Measurements from ENCODE around the gene MID2.
A peak's percentile ranks its signal among the peaks of the same experiment; 100 is the strongest.
"Not testable (repeated sequence)": the region's sequence is repeated elsewhere in the genome, so short reads cannot be mapped to it uniquely, and the experiment has no call there.

Gene MID2, protein sequence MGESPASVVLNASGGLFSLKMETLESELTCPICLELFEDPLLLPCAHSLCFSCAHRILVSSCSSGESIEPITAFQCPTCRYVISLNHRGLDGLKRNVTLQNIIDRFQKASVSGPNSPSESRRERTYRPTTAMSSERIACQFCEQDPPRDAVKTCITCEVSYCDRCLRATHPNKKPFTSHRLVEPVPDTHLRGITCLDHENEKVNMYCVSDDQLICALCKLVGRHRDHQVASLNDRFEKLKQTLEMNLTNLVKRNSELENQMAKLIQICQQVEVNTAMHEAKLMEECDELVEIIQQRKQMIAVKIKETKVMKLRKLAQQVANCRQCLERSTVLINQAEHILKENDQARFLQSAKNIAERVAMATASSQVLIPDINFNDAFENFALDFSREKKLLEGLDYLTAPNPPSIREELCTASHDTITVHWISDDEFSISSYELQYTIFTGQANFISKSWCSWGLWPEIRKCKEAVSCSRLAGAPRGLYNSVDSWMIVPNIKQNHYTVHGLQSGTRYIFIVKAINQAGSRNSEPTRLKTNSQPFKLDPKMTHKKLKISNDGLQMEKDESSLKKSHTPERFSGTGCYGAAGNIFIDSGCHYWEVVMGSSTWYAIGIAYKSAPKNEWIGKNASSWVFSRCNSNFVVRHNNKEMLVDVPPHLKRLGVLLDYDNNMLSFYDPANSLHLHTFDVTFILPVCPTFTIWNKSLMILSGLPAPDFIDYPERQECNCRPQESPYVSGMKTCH

DNA sequence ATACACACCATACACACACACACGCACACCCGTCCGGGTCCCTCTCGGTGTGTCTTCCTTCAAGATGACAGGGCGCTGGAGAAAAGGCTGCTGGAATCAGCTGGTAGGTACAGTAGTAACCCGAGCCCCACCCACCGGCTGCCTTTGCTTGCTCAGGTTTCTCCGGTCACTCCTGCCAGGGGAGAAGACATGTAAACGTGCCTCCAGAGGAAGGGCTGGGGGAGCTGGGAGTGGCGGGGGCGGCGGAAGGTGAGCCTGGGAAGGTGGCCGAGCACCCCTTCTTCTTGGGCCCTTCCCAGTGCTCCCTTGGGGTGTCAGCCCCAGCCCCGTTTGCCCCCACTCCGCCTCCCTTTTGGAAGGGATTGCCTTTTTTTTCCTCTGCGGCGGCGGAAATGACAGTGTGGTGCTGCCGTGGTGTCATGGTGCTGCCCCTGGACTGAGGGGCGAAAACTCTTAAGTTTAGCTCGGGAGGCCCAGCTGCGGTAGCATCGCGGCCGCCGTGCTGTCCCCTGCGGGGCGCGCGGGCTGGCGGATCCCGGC, at the start of gene MID2:
TSS of gene MID2 (plus strand) at position 169 of the 540 bp plus-strand sequence. CDS start 561 bp downstream, outside the sequence.
- no peak for DNase-seq

DNA sequence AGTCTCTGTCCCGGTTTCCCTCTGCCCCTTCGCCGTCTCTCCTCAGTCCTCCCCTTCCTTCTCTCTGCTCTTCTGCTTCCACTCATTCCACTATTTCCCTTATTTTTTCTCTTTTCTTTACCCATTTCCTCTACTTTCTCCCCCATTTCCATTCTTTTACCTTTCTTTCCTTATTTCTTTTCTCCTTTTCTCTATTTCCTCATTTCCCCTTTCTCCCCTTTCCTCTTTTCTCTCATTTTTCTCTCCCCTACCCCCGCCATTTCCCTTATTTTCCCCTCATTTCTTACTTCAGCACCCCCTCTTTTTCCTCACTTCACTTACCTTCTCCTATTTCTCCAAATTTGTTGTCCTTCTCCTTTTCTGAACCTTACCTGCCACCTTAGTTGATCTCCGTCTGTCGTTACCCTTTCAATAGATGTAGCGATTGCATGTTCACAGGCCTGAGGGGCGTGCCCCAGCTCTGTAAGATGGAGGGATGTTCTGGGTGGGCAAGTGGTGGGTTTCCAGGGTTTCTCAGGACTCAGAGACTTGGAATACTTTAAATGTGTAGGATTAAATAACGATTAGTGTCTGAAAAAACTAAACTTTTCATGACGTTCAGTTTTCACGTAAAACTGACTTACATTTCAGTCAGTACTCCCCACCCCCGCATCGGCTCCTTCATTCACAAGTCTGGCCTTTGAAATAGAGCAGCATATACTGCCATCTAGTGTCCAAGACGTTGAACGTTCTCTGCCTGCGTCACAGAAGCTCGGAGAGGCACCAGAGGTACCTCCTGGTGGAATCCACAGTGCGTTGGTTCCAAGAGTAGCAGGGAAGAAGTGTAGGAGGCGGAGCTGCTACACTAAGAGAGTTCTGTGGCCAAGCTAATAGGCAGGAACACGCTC, 48.8 kb upstream of the MID2 start:
- DNase-seq: peak; percentile 75

DNA sequence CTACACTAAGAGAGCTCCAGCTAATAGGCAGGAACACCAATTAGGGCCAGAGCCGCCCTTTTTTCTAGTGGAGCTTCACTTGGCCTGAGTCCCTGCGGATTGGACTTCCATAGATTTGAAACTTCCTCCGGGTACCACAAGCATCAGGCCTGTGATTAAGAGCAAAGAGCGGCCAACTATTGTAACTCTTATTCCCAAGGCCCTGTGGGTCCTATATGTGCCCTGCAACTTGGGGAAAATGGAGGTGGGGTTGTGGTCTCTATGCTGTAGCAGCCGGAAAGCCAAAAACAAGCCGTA, 48.2 kb upstream of the MID2 start, which contains the start of gene NCBP2L:
TSS of gene NCBP2L (plus strand) at position 198 of the 297 bp plus-strand sequence. CDS start 16,488 bp downstream, outside the sequence.
- no peak for DNase-seq

DNA sequence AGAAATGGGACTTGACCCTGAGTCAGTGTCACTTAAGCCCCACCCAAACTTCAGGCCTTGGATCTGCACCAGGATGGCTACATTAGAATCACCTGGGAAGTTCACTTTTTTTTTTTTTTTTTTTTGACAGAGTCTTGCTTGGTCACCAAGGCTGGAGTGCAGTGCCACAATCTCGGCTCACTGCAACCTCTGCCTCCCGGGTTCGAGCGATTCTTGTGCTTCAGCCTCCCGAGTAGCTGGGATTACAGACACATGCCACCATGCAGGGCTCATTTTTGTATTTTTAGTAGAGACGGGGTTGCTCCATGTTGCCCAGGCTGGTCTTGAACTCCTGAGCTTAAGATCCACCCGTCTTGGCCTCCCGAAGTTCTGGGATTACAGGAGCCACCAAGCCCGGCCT, 45.1 kb upstream of the MID2 start:
- DNase-seq: no peak

DNA sequence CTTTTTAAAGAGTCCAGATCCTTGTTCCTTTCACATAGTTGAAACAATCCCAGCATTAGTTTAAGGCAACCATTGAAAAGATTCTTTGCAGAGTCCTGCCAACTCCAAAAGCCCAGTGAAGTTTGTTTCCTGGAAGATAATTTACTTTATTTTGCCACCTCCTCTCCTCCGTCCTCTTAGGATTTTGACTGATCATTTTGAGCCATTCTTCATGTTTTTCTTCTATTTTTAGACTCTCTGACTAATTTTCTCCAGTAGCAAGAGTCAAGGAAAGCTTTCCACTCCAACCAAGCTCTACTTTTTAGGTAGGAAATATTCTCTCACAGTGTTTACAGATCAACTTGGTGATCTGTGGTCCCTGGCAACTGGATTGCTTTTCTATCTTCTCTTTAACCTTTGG, 37.8 kb upstream of the MID2 start:
- DNase-seq: no peak

DNA sequence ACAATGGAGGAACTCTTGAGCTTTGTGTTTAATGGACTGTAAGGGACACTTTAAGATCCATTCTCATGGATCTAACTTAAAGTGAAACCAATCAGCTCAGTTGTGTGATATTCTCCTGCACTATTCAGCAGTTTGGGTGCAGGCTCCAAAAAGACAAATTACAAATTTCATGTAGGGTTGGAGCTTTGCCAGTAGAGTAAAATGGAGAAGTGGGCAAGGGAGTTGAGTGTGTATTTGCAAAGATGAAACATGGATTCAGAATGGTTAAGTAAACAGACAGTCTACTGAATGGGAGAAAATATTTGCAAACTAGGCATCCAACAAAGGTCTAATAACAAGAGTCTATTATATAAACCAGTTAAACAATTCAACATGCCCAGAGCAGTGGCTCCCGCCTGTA, 21.2 kb upstream of the MID2 start:
- no peak for DNase-seq

DNA sequence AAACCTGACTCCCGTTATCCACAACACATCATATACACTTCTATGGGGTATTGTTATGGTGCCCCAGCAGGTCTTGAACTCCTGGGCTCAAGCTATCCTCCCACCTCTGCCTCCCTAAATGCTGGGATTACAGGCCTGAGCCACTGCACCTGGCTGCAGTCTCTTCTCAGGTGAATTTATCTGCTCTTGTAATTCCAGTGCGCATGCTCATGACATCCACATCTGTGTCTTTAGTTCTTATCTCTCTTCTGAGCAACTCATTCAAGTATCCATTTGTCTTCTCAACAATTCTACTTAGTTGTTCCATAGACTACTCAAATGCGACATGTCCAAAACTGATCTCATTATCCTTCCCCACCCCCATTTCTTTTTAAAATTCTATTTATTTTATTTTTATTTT, 20.5 kb upstream of the MID2 start:
- DNase-seq: no peak

DNA sequence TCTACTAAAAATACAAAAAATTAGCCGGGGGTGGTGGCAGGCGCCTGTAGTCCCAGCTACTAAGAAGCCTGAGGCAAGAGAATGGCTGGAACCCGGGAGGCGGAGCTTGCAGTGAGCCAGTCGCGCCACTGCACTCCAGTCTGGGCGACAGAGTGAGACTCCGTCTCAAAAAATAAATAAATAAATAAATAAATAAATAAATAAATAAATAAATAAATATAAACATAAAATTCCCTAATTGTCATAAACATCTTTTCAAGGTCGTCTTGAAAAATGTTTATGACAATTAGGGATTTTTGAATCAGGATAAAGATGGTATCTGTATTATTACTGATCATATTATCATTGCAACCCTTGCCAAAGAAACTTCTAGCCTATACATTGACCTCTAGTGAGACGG, 15.6 kb upstream of the MID2 start:
- not testable (repeated sequence) for DNase-seq

DNA sequence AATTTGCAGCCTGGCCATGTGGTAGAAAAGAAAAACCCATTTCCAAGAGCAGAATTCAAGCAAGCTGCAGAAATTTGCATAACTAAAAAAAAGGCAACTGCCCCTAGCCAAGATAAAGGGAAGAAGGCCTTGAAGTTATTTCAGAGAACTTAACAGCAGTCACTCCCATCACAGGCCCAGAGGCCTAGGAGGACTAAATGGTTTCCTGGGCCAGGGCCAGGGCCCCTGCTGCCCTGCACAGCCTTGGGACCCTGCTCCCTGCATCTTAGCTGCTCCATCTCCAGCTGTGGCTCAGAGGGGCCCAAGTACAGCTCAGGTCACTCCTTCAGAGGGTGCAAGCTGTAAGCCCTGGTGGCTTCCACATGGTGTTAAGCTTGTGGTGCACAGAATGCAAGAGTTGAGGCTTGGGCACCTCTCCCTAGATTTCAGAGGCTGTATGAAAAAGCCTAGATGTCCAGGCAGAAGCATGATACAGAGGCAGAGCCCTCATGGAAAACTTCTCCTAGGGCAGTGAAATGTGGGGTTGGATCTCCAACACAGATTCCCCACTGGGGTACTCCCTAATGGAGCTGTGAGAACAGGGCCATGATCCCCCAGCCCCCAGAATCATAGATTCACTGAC, 6.7 kb upstream of the MID2 start:
- no peak for DNase-seq

DNA sequence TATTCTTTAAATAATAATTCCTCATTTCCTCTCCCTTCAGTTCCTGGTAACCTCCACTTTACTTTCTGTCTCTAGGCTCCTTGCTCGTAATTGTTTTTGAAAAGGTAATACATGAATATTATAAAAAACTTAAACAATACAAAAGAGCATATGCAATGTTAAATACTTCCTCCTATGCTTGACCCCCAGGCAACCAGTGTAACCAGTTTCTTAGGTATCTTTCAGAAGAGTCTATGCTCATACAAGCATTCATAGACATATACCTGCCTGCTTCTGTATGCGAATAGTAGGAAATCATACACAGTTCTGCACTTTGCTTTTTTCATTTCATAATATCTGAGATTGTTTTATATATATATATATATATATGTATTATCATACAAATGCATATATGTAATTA, 2.6 kb upstream of the MID2 start:
- DNase-seq: no peak

DNA sequence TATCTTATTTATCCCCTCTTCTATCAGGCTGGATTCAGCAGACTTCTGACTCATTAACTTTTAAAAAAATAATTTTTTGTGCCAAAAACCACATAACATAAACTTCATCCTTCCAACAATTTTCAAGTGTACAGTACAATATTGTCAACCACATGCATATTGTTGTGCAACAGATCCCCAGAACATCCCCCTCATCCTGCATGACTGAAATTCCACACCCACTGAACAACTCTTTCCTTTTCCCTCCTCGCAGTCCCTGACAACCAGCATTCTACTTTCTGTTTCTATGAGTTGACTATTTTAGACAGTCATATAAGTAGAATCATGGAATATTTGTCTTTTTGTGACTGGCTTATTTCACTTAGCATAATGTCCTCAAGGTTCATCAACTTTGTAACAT, 2.2 kb upstream of the MID2 start:
- DNase-seq: no peak

DNA sequence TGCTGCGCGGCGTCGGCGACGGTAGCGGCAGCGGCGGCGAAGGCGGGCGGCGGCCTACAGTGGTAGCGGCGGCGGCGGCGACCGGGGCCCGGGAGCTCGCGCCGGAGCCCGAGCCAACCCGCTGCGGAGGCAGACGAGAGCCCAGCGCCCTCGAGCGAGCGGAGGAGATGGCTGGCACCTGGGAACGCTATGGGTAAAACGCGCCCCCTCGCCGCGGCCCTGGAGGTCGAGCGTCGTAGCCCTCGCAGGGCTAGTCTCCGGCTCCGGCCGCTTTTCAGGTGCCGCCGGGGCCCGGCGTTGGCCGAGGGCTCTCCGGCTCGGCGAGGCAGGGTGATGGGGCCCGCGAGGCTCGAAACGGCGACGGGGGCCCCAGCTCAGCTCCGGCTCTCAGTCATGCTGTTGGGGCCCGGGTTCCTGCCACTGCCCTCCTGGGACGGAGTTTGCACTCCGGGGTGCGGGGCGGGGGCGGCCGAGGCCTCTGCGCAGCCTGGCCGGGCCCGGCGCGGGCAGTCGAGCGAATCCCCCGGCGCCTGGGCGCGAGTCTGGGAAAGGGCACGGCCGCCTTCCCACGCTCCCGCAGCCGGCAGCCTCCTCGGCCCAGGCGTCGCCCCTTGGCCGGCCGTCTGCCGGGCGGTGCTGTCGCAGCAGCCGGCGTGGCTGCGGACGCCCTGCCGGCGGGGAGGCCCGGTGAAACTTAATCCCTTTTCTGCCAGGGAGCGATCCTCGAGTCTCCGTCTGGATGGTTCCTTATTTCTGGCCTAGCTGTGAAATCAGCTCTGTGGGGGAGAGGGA, 768 bp downstream of the MID2 start:
- no peak for DNase-seq

DNA sequence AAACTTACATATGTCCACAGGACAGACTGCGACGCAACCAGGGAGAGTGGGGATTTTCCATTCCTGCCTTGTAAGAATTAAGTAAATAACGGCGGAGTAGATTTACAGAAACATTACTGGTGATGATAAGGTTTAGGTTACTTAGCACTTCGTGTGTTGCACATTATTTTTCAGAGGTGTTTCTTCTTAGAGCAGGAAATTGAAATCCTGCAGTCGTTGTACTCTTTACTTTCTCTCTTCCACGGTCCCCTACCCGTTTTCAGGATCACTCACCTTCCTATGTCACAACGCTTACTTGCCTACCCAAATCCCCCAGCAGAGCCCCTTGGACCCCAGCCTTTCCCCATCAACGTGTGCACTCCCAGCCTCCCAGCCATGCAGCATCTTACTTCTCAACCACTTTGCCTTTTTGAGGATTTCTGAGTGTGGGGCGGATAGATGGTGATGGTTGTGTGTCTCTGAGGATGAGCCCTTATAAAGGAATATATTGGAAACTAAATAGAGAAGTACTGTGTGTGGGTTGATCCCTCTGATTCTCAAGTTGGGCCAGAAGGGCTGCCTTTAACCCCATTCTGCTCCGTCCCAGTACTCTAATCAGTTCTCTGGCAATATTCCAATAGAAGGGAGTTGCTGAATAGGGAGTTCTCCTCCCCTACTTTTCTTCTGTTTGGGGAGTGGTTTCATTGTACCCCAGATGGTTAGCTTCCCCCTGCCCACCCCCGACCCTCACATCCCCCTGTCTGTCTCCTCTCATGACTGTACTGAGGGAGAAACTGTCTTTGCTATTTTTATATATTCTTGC, 1.6 kb downstream of the MID2 start:
- no peak for DNase-seq

DNA sequence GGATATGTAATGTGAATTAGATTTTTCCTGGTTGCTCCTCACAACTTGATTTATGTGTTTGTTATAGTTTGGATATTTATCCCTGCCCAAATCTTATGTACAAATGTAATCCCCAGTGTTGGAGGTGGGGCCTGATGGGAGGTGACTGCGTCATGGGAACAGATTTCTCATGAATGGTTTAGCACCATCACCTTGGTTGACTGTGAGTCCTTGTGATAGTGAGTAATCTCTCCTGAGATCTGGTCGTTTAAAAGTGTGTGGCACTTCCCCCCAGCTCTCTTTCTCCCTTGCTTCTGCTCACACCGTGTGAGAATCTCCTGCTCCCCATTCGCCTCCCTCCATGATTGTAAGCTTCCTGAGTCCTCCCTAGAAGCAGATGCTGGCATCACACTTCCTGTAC, 2.2 kb downstream of the MID2 start:
- no peak for DNase-seq

DNA sequence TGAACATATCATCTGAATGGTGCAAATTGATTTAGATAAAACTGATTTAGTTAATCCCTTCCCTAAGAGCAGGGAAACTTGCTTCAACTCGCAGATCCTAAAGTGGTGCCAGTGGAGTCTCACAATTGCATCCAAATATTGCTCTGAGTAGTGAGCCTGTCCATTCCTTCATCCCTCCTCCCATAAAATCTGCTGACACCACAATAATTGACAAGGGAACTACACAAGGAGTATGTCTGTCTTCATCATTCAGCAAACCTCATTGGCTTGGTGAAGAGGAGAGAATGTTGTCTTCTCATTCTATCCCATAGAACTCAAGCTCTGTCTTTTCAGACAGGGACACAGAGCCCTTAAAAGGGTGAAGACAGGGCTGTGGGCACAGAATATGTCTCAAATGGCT, 4.2 kb downstream of the MID2 start:
- no peak for DNase-seq

DNA sequence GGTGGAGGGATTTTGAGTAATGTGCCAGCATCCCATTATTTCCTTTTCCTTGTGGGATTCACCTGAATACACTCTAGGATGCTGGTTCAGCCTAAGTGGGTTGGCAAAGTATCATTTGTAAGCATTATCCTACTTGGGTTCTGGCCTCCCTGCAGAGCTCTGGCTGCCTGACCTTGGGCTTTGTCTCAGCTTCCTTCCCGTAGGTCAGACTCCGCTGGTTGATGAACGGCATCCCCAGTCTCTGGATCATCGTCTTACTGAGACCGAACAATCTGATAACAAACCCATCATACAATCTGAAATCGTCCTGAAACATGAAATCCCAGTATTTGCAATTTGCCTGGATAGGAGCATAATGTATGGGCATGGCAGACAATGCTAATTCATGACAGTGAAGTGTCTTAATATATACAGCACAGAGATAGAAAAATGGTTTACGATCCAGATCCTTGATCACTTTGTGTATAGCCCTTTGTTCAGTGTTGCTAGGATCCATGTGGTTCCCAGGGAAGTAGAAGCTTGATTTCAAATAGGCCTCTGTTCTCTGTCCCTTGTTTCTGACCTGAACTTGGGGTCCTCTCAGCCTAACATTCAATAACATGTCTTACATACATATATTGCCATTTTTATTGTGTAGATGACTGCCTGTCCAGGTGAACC, 5.5 kb downstream of the MID2 start:
- no peak for DNase-seq

DNA sequence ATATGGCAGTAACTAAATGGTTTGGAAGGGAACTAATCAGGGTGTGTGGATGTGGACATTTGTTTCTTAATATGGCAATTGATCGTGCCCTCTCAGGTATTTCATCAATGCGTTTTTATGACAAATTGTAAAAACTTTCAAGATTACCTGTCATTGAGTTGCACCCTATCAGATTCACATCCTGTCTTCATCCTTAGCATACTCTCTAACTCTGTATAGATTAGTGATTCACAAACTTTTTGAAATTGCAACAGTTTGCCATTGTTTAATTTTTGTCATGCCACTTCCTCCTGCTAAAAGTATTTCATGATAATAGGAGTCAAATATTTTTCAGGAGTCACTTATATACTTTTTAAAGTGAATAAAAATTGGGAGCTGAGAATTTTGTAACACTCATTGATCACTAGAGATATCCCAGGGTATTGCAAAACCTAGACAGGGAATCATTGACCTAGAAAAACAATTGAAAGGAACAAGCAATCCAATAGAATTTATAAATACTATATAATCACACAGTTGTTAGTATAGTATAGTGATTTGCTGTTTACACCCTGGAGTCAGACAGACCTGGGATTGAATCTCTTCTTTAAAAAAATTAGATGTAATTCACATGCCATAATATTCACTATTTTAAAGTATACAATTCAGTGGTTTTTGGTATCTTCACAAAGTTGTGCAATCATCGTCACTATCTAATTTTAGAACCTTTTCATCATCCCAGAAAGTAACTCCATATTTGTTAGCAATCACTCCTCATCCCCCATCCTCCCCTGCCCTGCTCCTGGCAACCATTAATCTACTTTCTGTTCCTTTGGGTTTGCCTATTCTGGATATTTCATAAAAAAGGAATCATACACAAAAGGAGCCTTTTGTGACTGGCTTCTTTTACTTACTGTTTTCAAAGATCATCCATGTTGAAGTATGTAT, 8.9 kb downstream of the MID2 start:
- no peak for DNase-seq

DNA sequence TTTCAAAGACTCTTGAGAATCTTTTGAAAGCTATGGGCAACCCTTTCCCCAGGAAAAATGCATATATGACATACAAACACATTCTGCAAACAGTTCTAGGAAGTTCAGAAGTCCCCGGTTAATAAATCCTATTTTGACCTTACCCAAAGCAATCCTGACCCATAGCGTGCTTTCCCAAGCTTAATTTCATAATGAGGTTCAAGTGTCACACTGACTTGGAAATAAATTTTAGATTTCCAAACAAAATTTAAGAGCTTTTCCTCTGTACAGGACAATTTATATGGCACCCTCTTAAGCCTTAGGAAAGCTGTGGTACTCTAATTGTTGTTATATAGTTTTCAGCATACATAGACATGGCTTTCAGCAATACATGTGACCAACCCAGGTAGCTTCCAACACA, 11.3 kb downstream of the MID2 start:
- DNase-seq: no peak

DNA sequence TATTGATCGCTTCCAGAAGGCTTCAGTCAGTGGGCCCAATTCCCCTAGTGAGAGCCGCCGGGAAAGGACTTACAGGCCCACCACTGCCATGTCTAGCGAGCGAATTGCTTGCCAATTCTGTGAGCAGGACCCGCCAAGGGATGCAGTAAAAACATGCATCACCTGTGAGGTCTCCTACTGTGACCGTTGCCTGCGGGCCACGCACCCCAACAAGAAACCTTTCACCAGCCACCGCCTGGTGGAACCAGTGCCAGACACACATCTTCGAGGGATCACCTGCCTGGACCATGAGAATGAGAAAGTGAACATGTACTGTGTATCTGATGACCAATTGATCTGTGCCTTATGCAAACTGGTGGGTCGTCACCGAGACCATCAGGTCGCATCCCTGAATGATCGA, 15.3 kb downstream of the MID2 start:
- DNase-seq: no peak
